Stomach (tissue), 4 donors: Measurements from ENCODE around the gene DCP1A.

Experiments
- CTCF ChIP-seq, 7 experiments: fragments of 450-650 bp in 4 of 7; fragments of 200-600 bp in 3 of 7; sonication (generic) in 3 of 7; IDR thresholded peaks; one replicate each; pipeline ENCODE4 v1.5.1; 2016 to 2019; ENCODE audit warnings: antibody characterized with exemption in 7 of 7, control low read depth in 2 of 7, mild to moderate bottlenecking in 1 of 7
- EP300 ChIP-seq: sonication (generic); formaldehyde crosslinking; IDR thresholded peaks from one replicate; pipeline ENCODE4 v1.6.1; 2017; ENCODE audit warnings: antibody characterized with exemption
- POLR2A ChIP-seq, 4 donors: fragments of 450-650 bp; IDR thresholded peaks; one replicate each; pipeline ENCODE4 v1.6.1; 2016; ENCODE audit warnings: antibody characterized with exemption in 4 of 4, control low read depth in 2 of 4, mild to moderate bottlenecking in 1 of 4, moderate library complexity in 1 of 4

- TF ChIP-seq CTCF (IDR thresholded peaks at IDR 0.05) (no peak), EP300 (no peak), POLR2A (IDR thresholded peaks at IDR 0.05) (no peak)
Observed at GRCh38 chr3:53255423-53255774, 91.9 kb downstream of the DCP1A start.
